ENCODE data around the gene TMEM45A.
"Not testable (repeated sequence)": the region's sequence is repeated elsewhere in the genome, so short reads cannot be mapped to it uniquely, and the experiment has no call there.

TMEM45A gene

DNA sequence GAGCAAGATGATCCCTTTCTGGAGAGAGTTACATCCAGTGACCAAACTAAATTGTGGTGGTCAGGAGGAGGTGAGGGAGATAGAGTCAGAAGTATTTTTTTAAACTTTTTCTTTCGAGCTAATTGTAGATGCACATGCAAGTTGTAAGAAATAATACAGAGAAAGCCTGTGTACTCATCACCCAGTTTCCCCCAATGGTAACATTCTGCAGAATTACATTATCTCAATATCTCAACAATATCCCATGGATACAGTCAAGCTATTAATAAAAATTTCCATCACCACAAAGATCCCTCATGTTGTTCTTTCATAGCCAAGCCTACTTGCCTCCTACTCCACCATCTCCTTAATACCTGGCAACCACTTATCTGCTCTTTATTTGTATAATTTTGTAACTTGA, 3.3 kb upstream of the TMEM45A start:
- no peak for DNase-seq

DNA sequence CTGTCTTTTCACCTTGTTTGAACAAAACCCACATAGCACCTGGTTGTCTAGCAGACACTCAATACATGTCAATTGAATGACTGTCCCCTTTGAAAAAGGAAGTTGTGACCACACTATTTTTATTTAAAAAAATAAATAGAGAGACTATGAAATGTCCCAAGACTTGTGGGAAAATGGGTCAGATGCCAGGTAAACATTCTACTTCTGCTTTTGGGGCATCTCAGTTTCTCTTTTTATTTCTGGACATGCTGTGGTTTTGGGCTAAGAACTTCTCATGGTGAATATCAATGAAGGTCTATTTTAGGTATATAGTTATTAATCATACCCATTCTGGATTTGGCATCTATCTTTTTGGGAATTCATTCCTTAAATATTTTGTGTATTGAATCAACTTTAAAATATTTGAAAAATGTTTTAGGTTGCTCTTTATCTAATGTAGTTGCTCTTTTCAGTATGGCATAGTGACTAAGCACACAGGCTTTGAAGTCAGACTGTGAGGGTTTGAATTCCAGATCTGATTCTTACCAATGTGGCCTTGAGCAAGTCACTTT, 4.4 kb downstream of the TMEM45A start:
- DNase-seq: no peak

DNA sequence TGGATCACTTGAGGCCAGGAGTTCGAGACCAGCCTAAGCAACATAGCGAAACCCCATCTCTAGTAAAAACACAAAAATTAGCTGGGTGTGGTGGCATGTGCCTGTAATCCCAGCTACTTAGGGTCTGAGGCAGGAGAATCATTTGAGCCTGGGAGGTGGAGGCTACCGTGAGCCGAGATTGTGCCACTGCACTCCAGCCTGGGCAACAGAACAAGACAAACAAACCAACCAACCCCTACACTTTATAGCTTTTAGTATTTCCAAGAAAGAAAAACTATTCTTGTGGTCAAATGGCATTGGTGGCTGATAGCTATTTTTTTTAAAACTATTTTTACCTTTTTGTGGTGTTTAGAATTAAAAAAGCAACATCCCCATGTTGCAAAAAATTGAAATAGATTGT, 7.2 kb downstream of the TMEM45A start:
- DNase-seq: no peak

DNA sequence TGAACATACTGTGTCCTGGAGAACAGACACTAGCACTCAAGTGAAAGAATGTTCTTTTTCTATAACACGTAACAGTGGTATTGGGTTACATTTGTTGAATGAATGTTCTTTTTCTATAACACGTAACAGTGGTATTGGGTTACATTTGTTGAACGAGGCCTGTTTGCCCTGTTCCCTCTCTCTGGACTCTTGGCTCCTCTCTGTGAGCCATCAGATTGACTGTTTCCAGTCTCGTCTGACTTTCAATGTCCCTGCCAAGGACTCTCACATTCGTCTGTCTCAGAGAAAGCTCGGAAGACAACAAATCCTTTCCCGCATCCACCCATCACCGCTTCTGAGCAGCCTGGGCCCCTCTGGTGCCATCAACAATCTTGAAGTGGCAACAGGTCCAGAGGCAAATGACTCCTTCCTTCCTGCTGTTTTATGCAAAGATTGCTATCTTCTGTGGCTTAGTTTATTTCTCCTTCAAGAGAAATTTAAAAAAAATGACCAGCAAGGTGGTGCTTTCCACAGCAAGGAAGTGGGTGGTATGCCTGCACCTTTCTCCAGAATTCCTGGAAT, 8.0 kb downstream of the TMEM45A start:
- no peak for DNase-seq

DNA sequence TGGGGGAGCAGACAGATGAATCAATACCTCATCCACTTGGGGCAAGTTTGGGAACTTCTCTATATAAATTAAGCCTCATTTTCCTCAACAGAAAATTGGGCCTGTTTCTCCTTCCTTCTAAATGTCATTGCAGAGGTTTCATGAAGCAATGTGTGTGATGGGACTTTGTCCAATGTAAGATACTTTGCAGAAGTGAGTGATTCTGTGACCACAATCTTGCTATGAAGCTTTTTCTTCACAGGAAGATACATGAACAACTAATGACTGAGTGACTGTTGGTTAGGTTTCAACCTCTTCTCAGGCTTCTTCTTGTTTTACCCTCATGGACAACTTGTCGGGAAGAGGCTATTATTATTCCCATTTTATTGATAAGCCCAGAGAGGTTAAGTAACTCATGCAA, 11.0 kb downstream of the TMEM45A start:
- no peak for DNase-seq

DNA sequence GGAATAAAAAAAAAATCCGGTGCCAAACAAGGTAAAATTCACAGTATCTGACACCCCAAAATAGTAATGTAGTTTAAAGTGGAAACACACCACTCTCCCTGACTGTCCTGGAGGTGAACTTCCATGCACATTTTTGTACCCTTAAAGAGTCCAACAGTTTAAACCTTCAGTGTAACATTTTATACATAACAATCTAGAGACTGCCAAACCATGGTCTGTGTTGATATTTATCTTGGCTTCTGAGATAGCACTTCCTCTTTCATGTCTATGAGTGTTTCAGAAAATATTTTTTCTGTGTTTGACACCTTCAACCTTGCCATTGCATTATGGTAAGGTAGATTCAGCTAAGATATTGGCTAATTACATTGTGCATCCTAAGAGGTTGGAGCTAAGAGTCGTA, 13.9 kb downstream of the TMEM45A start:
- DNase-seq: no peak

DNA sequence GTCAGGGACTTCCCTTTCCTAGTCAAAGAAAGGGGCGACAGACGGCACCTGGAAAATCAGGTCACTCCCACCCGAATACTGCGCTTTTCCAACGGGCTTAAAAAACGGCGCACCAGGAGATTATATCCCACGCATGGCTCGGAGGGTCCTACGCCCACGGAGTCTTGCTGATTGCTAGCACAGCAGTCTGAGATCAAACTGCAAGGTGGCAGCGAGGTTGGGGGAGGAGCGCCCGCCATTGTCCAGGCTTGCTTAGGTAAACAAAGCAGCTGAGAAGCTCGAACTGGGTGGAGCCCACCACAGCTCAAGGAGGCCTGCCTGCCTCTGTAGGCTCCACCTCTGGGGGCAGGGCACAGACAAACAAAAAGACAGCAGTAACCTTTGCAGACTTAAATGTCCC, 17.4 kb downstream of the TMEM45A start:
- DNase-seq: not testable (repeated sequence)

DNA sequence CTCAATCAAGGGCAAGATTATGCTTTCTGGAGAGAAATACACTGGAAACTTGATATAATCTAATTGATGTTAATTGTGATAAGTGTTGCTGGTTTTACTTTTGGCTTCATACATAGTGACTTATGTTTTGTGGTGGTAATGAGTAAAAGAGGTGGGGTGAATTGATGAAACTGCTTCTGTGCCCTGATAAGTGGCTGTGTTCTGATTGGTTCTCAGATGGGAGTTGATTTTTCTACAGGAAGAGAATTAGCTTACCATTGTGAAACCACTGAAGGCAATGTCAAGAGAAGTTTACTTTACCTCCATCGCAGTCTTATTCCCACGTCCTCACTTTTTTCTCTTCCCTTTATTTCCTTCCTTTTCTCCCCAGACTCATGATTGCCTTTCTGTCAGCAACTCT, 23.8 kb downstream of the TMEM45A start:
- no peak for DNase-seq

DNA sequence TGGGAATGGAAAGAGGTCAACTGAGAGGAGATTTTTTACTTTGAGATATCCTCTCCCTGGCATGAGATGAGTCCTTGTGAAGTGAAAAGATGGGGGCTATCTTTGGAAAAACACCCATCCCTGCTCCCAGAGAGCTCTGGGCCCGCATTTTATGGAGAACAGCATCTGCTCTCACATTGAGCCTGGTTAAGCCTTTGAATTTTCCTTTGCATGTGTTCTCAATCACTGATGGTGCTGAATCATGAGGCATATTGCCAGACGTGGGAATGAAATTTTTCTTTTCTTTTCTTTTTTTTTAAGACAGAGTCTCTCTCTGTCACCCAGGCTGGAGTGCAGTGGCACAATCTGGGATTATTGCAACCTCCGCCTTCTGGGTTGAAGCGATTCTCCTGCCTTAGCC, 24.4 kb downstream of the TMEM45A start:
- no peak for DNase-seq

DNA sequence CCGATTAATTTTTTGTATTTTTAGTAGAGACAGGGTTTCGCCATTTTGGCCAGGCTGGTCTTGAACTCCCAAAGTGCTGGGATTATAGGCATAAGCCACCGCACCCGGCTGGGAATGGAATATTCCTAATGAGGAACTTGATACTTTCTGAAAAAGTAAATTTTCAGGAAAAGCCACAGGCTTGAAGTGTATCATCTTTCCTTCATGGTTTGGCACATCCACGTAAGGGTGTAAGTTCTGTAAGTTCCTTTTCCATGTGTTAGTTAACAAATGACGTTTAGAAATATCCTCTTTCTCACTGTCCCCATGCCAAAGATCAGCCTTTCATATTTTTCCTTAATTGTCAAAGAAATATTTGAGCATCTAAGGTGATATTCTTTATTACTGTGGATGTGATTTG, 24.9 kb downstream of the TMEM45A start:
- no peak for DNase-seq

DNA sequence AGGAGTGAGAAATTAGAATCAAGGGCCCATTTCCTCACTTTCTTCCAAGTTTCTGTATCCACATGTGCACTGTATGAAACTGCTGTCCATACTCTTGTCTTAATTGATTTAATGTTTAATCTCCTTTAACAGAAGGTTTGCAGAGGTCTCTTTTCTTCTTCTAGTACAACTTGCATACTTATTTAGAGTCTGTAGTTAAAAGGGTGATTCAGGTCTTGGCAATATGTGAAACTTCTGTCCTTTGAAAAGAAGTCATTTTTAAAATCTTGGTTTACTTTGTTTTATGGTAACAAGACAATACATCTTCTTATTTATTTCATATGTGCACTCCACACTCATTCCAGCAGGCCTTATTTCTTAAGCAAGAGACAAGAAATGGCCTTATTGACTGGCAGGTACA, 25.8 kb downstream of the TMEM45A start:
- no peak for DNase-seq

DNA sequence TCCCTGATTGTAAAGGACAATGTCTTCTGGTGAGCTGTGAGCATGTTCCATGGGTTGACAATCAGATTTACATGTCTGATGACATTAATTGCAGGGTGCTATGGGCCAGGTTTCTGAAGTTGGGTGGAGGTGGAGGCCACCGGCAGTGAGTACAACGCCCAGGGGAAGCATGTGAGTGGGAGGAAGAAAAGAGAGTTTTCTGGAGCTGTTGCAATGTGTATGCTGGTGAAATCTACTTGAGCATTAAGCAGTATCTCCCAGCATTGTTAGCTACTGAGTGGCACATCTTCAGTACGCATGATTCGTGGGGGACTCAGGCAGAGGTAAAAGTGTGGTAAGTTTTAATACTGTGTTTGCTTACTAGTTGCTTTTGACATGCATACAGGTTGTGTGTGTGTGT, 26.6 kb downstream of the TMEM45A start:
- DNase-seq: no peak

DNA sequence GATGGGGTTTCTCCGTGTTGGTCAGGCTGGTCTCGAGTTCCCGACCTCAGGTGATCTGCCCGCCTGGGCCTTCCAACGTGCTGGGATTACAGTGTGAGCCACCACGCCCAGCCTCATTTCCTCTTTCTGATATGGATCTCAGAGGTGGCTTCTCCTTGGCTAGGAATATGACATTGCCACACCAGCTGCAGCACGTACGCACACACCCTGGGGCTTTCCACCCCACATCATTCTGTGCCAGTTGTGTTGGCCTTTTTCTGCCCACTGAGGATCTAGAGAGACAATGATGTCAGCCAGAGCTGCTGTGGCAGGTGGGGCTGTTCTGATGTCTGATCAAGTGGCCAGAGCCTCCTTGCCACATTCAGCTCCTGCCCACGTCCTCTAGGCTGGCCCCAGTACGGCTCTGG, 29.0 kb downstream of the TMEM45A start:
- DNase-seq: no peak

DNA sequence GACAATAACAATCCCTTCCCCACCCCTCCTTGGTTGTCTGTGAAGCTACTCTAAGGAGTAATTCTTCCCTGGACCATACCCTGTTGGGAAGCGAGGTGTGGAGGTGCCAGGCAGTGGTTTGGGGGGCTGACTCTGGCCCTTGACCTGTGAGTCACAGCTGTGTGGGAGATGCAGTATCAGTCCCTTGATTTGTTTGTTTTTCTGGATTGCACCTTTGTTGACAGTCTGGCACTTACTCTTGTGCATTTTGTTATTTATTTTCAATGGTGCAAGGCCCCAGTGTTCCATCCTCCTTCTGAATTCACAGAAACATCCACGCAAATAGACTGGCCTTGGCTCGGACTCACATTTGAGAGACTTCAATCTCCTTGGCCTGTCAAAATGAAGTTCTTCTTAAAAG, 29.7 kb downstream of the TMEM45A start:
- no peak for DNase-seq

DNA sequence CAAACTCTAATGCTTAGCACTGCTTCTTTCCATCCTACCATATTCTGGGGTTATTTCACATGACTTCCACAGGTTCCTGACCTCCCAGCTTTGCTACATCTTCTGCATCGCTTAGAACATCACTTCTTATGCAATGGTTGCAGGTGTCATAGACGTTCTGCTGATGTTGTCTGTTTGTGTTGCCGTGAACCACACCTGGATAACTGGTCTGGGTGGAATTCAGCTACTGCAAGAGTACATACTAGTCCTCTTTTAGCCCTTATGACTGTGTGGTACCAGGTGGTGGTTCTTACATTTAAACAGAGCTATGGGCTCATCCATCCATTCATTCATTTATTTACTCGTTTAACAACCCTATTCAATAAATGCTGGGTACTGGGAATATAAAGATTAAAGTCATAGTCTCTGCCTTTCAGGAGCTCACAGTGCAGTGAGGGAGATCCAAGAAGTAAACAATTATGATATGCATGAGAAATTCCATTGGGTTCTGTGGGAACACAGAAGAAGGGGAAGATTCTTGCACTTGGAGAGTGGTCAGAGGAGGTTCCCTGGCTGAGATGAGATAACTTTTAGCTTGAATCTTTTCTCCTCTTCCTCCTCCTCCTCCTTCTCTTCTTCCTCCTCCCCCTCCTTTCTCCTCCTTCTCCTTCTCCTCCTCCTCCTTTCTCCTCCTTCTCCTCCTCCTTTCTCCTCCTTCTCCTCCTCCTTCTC, 30.8 kb downstream of the TMEM45A start:
- DNase-seq: no peak

DNA sequence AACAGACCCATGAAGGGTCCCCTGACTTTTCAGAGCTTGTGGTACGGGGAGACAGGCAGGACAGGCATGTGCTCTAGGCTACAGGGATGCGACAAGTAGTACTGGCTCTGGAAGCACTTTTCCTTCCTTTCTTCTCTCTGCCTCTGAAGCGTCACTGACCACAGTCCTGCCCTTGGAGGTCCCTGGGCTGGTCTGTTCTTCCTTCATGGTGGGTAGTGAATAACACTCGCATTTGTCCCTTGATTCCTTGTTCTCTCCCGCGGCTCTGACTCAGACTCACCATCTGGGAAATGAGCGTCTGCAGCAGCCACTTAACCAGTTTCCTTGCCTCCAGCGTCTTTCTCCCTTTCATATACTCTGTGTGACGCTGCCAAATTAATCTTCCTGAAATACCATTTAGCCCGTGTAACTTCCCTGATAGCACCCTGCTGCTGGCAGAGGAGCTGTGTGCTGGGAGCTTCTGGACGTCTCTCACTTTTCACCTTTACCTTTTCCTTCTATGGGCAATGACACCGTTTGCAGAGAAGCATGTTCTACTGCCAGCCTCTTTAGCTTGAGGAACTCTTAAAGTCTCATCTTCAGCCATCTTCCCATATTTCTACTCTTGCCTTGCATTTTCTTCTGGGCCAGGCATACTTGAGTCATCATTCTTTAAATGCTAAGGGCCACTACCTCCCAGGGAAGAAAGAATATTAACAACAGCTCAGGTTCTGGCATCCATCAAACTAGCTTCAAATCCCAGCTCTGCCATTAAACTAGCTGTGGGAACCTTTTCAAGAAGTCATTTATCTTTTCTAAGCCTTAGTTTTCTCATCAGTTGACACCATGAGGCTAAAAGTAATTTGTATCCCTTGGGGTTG, 33.6 kb downstream of the TMEM45A start:
- DNase-seq: no peak

DNA sequence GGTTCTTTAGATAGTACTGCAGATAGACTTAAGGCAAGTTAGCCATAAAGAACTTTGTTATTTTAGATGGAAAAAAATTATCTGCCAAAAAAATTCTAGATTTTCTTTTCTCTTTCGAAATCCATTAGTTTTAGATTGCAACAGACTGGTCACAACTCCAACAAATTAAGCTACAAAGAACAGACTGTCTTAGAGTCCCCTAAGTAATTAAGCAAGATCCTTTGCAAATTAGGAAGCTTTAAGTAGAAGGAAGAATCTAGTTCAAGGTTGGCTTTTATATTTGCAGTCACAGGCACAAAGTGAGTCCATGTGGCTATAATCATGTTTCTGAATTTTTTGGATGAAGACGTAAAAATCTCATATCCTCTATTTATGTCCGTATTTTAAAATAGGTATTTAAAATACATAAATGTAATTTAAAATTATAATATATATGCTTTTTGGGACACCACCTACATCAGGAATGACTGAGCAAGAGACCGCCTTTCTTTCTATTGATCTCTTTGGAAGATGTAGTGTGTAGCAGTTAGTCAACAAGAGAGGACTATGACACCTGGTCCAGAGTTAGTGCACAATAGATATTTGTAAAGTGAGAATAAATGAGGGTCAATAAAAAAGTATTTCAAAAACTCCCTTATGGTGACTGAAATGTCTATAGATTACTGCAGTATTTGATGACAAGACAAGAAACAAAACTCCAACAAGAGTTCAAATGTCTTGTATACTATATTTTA, 34.4 kb downstream of the TMEM45A start:
- no peak for DNase-seq

DNA sequence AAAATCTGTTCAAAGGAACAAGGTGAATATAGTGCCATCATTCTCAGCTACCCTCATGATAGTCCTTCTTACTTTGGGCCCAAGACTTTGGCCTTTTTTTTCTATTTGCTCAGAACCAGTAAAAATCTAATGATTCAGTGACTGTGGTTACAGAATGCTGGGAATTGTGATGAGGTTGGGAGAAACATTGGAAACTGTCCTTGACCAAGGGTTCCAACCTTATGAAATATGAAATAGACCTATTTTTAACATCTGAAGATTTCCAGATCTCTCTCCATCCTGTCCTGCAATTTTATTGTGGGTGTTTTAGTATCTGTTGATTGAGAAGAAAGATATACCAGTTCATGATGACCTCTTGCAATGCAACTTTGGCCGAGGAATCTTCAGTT, 34.9 kb downstream of the TMEM45A start:
- DNase-seq: no peak

DNA sequence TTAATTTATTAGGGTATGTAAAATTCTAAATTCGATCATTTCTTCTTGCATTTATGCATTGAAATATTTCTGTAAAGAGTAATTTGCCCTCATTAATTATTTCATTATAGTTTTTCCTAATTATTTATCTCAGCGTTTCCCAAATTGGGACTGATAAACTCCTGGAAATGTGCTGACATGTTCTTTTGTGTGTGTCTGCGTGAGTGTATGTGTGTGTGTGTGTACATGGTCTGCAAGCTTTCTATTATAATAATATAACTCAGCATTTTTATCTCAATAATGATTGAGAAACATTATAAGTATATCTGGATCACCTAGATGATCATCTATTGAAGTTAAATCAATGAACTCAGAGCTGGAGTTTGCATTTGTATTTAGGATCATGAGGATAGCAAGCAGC, 38.7 kb downstream of the TMEM45A start:
- DNase-seq: no peak

DNA sequence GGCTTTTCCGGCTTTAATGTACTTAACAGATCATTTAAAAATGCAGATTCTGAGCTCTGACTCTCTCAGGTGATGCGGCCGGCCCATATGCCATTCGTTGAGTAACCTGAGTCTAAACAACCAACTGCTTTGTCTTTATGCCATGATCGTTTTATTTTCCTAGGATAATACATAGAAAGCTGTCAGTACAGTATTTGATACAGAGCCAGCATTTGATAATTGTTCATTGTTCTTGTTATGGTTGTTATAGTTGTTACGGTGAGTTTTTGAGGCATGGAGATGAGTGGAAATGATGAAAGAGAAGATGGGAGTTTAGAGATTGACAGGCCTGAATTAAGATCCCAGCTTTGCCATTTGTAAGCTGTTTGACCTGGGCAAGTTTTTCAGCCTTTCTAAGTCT, 40.0 kb downstream of the TMEM45A start:
- DNase-seq: no peak

DNA sequence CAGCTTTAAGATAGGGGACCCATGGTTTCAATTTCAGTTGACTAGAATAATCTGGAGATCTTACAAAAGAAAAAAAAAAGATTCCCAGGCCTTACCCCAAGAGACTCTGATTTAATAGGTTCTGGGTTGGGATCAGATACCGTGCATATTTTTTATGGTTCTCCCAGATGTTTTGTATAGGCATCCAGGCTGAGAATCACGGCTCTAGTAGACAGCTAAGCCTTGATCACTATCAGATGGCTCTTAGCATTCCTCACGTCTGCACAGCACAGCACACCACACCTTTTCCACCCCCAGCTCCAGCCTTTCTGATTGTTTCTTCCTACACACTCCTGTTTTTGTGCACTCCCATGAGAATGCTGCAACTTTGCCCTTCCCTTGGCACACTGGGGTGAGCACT, 40.8 kb downstream of the TMEM45A start:
- no peak for DNase-seq

DNA sequence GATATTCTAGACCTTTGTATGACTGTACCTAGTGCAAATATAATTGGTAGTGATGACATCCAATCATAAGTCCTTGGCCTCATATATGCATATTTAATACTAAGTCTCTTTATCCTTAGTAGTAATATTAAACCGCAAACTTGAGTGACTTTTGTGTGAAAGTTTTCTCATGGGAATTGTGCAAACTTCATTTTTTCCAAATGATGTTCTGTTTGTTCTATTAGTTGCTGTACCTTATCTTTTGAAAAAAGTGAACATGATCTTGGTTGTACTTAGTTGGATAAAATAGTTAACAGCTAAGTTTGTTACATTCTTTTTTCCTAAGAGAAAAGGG, 43.2 kb downstream of the TMEM45A start:
- no peak for DNase-seq

DNA sequence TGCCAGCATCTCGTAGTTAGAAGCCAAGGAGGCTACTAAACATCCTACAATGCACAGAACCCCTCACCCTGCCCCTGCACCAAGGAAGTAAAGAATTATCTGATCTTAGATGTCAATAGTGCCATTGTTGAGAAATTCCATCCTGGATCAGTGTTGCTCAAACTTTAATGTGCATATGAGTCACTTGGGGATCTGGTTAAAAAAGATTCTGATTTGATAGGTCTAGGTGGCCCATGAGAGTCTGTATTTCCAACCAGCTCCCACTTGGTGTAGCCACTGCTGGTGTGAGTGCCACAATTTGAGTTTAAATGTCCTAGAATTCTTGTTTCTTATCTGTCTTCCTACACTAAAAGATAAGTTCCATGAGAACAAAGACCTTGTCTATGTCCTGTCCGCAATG, 43.7 kb downstream of the TMEM45A start:
- DNase-seq: no peak

All from NCI-H1436 treated with DMSO at 0.1 percent for 48 hours (cell line).